ENCODE data around the gene DRC1.

Gene DRC1

GRCh38 chr2:26400723-26401122 lies 997 bp upstream of the DRC1 start:
- FAIRE-seq = no peak

GRCh38 chr2:26407526-26407925 lies 5.8 kb downstream of the DRC1 start:
- no peak for FAIRE-seq

DNA sequence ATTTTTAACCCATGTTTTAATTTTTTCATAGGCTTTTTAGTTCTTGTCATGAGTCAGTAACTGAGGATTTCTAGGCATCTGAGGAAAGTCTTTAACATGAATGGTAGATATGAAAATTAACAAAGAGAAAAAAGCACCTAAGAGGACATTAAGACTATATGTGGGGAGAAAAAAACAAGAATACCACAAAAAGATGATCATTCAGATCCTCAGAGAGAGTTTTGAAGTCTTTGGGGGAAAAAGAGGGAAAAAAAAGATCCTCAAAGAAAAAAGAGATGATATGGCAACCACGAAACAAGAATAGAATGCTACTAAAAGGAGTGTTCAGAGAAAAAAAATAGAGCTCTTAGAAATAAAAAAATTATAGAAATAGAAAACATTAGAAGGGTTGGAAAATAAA lies 8.1 kb downstream of the DRC1 start:
- no peak for FAIRE-seq

DNA sequence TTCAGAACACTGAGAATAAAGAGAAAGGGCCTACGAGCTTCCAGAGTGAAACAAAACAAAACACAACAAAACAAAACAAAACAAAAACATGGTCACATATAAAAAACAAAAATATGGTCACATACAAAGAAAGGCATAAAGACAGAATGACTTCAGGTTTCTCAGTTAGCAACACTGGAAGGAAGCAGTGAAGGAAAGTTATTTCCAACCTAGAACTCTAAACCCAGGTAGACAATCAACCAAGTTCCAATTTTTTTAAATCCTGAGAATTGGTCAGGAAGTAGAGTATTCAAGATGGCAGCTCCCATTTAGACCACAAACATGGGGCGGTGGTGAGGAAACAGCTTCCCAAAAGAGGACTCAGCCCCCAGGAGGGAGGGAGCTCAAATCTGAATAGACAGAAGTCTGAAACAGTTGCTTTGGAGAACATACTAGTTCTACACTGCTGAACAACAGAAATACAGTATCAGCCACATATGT lies 9.1 kb downstream of the DRC1 start:
- FAIRE-seq = no peak

GRCh38 chr2:26411419-26411818 lies 9.7 kb downstream of the DRC1 start:
- no peak for FAIRE-seq

DNA sequence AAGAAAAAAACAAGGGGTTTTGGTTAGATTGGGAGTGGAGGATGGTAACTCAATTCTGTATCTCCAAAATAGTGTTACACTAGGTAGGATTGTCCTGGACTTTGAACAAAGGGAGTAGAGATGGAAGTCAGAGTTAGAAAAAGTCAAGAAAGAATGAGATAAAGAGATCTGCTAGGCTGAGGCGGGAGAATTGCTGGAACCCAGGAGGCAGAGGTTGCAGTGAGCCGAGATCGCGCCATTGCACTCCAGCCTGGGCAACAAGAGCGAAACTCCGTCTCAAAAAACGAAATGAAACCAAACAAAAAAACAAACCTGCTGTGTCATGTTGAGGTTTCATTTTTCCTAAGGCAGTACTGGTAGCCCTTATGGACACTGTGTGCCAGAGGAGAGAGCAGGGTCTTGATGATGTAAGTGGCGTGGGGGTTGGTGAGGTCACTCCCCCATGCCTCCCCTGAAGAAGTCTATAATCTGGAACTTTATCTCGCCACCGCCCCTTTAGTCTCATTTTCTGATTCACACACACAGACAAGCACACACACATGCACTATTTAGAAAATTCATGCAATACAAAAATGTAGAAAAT lies 10.5 kb downstream of the DRC1 start:
- FAIRE-seq = no peak

- no peak for FAIRE-seq
Measured at GRCh38 chr2:26414311-26414710, 12.6 kb downstream of the DRC1 start.

GRCh38 chr2:26421961-26422360 lies 20.2 kb downstream of the DRC1 start:
- FAIRE-seq = no peak

DNA sequence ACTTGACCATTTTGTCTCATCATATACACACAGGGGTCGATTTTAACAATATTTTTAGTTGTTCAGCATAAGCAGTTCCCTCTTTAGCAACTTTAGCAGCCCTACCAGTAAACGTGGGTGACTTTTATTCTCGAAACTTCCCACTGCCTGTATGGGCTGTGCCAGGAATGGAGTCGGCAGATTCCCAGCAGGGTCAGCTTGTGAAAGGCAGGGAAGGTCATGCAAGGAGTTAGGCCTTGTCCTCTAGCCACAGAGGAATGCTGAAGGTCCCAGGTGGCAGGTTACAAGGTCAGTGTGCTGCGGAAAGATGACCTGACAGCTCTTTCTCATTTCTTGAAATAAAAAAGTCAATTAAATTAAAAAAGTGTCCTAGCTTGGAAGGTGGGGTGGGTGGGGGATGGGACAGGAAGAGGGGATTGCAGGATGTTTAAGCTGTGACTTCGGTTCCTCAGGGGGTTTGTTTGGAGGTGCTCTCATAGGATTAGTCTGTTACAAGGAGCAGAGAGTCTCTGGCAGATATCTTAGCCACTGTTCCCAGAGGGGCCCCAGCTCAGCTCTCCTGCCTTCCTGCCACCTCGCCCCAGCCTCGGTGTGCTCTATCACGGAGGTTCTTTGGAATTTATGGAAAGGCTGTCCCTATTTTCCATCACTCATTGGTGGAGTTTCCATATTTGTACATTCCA lies 21.4 kb downstream of the DRC1 start:
- no peak for FAIRE-seq

DNA sequence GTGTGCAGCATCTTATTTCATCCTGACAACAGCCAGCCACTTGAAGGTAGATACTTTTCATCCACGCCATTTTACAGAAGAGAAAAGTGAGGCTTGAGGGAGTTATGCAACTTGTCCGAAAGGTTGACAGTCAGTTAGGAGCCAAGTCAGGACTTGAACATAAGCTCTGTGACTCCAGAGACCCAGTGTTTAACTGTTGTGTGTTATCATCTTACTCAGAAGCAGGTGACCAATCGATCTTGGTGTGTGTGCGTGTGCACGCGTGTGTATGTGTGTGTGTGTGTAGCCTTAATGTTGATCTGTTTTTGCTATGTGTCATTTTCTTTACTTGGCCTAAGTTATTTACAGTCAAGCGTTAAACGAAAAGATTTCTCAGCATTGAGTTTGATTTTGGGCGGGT lies 22.0 kb downstream of the DRC1 start:
- FAIRE-seq = no peak

GRCh38 chr2:26424221-26424620 lies 22.5 kb downstream of the DRC1 start:
- no peak for FAIRE-seq

DNA sequence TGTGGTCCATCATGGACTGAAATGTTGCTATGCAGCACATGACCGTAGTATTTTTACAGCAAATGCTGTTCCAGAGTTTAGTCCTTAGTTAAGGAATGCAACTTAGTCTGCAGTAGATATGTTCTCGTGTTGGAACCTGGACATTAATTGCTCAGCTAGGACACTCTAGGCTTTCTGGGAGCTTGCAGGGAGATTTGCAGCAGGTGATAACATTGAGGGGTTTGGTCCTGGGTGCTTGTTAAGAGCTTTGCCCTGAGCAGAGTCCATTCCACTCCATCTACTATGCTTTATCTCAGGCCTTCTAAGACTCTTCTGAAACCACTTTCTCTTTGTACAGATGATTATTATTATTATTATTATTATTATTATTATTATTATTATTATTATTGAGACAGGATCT lies 27.1 kb downstream of the DRC1 start:
- FAIRE-seq = no peak

DNA sequence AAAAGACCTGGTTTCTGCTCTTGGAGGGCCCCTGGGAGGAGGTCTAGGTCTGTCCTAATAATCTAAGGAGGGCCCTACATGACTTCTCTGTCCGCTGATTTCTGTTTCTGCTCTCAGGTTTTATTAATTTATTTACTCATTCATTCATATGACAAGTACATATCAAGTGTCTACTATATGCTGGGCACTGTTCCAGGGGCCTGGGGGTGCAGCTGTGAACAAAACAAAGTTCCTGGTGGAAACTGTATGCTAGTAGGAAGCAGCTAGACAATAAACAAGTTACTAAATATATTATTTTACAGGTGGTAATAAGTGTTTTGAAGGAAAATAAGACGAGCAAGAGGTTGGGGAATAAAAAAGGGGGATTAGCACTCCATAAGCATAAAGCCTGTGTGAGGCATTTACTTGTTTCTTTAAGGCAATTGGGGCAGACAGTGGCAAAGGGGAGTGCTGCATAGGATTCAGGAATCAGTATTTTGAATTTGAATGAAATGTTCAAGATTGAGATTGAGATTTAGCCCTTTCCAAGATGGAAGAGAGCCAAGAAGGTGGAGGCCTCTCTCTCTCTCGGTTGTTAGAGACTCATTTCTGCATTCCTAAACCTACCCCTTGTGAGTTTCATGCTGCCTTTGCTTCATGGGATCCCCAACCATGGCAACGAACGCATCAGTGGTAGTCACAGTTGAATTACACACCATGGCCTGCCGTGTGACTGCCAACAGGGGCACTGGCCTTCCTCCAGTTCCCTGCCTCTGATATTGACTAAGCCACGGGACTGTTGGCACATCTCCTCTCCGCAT lies 28.3 kb downstream of the DRC1 start:
- FAIRE-seq = no peak

DNA sequence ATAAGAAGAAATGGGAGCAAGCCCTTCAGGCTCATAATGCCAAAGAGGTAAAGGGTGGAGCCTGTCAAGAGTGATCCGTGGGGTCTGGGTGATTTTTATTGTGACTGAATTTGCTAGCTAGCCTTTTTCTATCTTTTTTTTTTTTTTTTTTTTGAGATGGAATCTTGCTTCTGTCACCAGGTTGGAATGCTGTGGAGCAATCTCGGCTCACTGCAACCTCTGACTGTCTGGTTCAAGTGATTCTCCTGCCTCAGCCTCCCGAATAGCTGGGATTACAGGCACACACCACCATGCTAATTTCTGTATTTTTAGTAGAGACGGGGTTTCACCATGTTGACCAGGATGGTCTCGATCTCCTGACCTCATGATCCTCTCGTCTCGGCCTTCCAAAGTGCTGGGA lies 29.1 kb downstream of the DRC1 start:
- FAIRE-seq = no peak

DNA sequence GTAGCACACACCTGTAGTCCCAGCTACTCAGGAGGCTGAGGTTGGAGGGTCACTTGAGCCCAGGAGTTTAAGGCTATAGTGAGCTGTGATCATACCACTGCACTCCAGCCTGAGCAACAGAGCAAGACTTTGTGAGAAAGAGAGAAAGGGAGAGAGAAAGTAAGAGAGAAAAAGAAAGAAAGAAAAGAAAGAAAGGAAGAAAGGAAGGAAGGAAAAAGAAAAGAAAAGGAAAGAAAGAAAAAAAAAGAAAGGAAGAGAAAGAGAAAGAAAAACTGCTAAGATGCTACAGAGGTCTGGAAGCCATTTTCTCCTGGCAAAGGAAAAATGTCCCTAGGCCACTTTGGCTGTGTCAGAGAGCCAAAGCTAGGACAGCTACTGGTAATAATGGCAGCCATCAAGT lies 30.6 kb downstream of the DRC1 start:
- no peak for FAIRE-seq

DNA sequence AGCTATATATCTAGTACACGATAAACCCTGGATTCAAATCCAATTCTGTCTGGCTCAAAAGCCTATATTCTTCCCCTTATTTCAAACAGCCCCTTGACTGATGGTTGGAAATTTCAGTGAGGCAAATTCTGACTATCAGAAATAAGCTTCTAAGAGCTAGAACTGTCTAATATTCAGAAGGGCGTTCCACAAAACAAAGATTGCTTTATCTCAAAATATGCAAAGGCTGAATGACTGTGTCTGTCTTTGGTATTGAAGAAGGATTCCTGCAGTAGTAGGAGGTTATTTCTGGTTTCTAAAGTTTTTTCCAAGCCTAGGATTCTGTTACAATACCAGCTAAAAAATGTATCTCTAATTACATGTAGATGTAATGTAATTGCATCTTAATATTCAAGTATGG lies 31.1 kb downstream of the DRC1 start:
- no peak for FAIRE-seq

GRCh38 chr2:26435106-26435505 lies 33.4 kb downstream of the DRC1 start:
- no peak for FAIRE-seq

GRCh38 chr2:26438526-26438925 lies 36.8 kb downstream of the DRC1 start:
- no peak for FAIRE-seq

DNA sequence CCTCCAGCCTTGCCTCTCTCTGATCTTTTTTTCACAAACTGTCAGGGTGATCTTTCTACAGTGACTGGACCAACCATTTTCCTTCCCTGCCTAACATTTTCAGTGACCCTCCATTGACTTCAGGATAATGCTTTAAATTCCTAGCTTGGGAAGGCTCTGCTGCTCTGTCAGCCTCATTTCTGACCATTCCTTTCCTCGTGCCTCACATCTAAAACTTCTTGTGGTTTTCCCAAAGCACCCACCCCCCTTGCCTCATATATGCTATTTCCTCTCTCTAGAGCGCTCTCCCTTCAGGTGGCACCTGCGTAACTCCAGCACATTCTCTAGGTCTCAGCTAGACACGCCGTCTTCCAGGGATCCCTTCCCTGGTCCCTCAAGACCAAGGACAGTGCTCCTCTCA lies 37.2 kb downstream of the DRC1 start:
- FAIRE-seq = no peak

GRCh38 chr2:26442301-26442700 lies 40.6 kb downstream of the DRC1 start:
- FAIRE-seq = no peak

DNA sequence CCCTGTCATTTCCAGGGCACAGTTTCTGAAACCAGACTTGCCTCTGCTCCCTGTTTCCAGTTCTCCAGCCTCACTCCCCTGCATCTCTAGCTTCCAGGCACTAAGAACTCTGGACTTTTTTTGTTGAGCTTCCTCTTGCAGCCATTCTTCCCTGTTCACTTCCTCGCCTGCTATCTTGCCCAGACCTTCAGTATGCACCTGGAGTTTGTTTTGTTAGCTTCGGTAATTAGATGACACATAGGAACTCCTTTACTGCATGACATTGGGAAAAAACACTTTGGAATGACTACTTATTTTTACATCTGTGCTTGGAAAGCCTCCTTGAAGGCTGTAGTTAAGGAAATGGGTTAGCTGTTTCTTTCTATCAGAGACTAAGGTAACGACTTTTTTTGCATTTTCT lies 41.0 kb downstream of the DRC1 start:
- FAIRE-seq = no peak

GRCh38 chr2:26444236-26444635 lies 42.5 kb downstream of the DRC1 start:
- FAIRE-seq = no peak

DNA sequence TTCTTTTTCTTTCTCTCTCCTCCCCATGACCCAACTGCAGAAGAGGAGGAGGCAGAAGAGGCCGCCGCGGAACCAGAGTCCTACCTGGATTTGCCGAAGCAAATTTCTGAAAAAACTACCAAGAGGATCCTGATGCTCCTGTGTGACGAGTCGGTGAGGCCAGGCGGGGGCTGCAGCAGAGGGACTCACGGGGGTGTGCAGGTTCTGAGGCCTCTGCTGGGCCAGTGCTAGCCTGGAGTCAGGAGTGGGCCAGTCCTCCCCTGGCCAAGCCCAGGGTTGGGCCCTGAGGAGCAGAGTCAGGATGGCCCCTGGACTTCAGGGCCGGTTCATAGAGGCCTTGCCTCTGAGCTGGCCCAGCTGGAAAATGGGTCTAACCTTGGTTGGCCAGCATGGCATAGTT lies 46.9 kb downstream of the DRC1 start:
- FAIRE-seq = no peak

All from TTC549 (cell line).